ENCODE data around the gene ATP8B4.

- TF ChIP-seq CTCF (optimal IDR thresholded peaks at IDR 0.05 in 1 of 3, IDR thresholded peaks at IDR 0.05 in 1 of 3, conservative IDR thresholded peaks at IDR 0.05 in 1 of 3; ENCODE audit: extremely low read depth in 1 of 3, insufficient read depth in 2 of 3, low read length in 3 of 3), result no peak
- no peak for TF ChIP-seq EZH2 (IDR thresholded peaks at IDR 0.05; ENCODE audit: low read length)
These were observed 223.4 kb downstream of the ATP8B4 start for GRCh38 chr15:49895347-49896223.
